Kidney (tissue), 14 donors: Measurements from ENCODE around the gene PDIA5. TPM values are rescaled to one million over a fixed set of nuclear protein-coding genes. Genes with fewer than 3 reads are reported as not detected.

Experiments
- DNase-seq, 5 donors: peaks; one replicate each; pipeline ENCODE4 v3.0.0-alpha.2; 2013 to 2020
- FAIRE-seq: peaks from 2 replicates; lab custom pipeline; 2012; peaks lifted over from hg19 to GRCh38; lab: Jason Lieb, UNC
- H3K27ac ChIP-seq, 2 donors: one replicate each; pipeline ENCODE4 v1.7.0; 2013; ENCODE audit warnings: low read depth in 2 of 2, low read length in 2 of 2, inconsistent platforms in 1 of 2
- H3K27me3 ChIP-seq: one replicate; pipeline ENCODE4 v1.7.1; 2013; ENCODE audit warnings: low read length, inconsistent platforms; ENCODE audit not compliant: control insufficient read depth, insufficient read depth
- H3K36me3 ChIP-seq, 3 donors: one replicate each; pipeline versions ENCODE4 v1.7.0 to v1.7.1; 2013; ENCODE audit warnings: low read length in 3 of 3, control low read depth in 1 of 3, inconsistent platforms in 1 of 3; ENCODE audit not compliant: insufficient read depth in 3 of 3, control insufficient read depth in 2 of 3
- H3K4me1 ChIP-seq, 3 donors: one replicate each; pipeline versions ENCODE4 v1.7.0 to v1.7.1; 2013; ENCODE audit warnings: low read length in 3 of 3, inconsistent platforms in 1 of 3, low read depth in 1 of 3; ENCODE audit not compliant: control insufficient read depth in 2 of 3, insufficient read depth in 2 of 3
- H3K4me3 ChIP-seq, 3 donors: one replicate each; pipeline versions ENCODE4 v1.7.0 to v1.8.1; 2013; ENCODE audit warnings: low read length in 3 of 3, control low read depth in 1 of 3, inconsistent platforms in 1 of 3
- H3K9ac ChIP-seq, 3 donors: one replicate each; pipeline versions ENCODE4 v1.7.0 to v1.7.1; 2013; ENCODE audit warnings: low read length in 3 of 3, control low read depth in 1 of 3, inconsistent platforms in 1 of 3
- H3K9me3 ChIP-seq, 3 donors: one replicate each; pipeline versions ENCODE4 v1.7.0 to v1.7.1; 2013; ENCODE audit warnings: low read length in 3 of 3, control low read depth in 1 of 3, inconsistent platforms in 1 of 3; ENCODE audit not compliant: control insufficient read depth in 2 of 3, insufficient read depth in 1 of 3
- CTCF ChIP-seq: IDR thresholded peaks from 3 replicates; pipeline ENCODE4 v1.5.1; 2012; ENCODE audit warnings: mild to moderate bottlenecking, moderate library complexity, borderline replicate concordance; ENCODE audit not compliant: insufficient read depth; ENCODE audit errors: extremely low read depth
- intact Hi-C: fragments of 100-400 bp; cut with DNase I; formaldehyde crosslinking; loops from one replicate; pipeline ENCODE4 v1.11.1; 2022
- polyA plus RNA-seq: library from polyadenylated mRNA; stranded (reverse); fragments of 350-450 nt; fragmentation: Illumina TruSeq; extraction: RNeasy Lipid Tissue Mini Kit (QIAGEN cat#74804); gene quantifications from one replicate; pipeline ENCODE4 v1.2.3, GENCODE V29; 2014; ENCODE audit warnings: low read depth, low replicate concordance; ENCODE audit not compliant: insufficient read depth
- total RNA-seq: library from RNA; stranded (reverse); fragmentation: NEBNext Ultra II Directional; extraction: Animal tissue kit (Norgen Biotek cat#: 25700); gene quantifications from one replicate; pipeline ENCODE4 v1.2.1, GENCODE V29; 2021
- donor health status: control.
- donor health status: control.
- donor health status: control.
- donor health status: control.
- donor health status: control.
- donor health status: DM: yes; HTN: yes; CAD: no.
- donor health status: Normal renal cell carcinoma (clear cell type).

The PDIA5 gene
- total and polyA plus RNA-seq, 2 donors from 2014 or later, result 19.9 to 27.9 TPM

DNA sequence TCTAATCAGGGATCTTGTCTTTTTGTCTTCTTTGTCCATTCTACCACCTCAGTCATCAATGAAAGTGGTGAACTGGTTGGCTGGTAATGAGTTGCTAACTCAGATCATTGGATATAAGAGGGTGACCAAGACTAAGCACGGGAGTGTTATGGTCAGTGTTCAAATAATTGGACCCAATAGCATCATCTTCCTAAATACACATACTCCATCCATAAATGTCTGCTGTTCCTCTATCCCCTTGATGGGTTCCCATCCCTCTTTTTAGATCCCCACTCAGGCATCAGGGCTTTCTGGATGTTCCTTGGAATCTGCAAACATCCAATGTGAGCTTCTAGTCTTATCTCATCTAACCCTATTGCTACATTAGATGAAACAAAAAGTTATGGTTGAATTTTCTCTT lies 42.8 kb upstream of the PDIA5 start:
- no peak for FAIRE-seq
- TF ChIP-seq CTCF, result no peak
- DNase-seq, result no peak

DNA sequence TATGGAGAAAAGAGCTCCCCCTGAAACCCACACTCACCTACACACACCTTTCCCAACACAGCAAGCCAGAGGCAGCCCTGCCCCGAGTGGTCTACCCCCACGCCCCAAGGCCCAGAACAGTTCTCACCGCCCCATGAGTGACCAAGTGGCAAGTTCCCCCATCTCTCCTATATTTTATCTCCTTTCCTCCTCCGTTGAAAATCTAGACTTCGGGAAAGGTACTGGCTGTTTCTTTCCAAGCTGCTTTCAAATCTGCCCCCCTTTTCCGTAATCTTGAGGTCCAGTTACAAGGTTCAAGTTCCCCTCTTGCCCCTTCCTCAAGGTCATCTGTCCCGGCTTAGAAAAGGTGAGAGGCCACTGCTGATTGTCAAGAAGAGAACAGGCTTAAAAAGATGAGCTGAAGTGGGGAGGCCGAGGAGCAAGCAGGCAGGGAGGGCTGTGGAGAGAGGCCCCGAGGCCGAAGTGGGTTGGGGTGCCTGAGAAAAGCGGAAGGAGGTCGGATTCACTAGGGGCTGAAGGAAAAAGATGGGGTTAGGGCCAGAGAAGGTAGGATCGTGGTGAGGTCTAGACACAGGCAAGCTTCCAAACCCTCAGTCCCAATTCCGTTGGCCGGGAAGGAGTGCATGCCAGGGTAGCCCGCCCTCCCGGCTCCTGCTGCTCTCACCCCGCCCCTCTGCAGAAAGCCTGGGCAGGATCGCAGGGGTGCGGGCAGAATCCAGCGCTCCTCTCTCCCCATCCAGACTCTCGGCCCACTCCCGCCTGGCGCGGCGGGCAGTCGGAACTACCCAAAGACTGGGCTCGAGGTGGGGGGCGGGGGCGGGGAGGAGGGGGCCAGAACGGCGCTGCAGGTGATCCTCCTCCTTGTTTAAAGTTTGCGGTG lies 40.9 kb upstream of the PDIA5 start:
- Histone ChIP-seq H3K4me3 (peak overlapping the region in 2 of 3 donors; percentile 17 to 30), H3K9ac (no peak overlapping the region), H3K4me1 (peaks cover 0 to 16% (median 6%) of the 10 kb centered on the region in 3 donors), H3K27me3 (no peaks in the 10 kb centered on the region), H3K9me3 (no peaks in the 10 kb centered on the region), H3K36me3 (no peaks in the 10 kb centered on the region), H3K27ac (no peak overlapping the region)
- DNase-seq (peak; percentile 70 to 83 (median 76)), FAIRE-seq (no peak)
- no peak for TF ChIP-seq CTCF
- intact Hi-C loops, result loop anchor here (5.0 kb wide), 1 partner anchor 84 kb away; no protein-coding TSS in a partner anchor

More for the DNA sequence above, 42.8 kb upstream of the PDIA5 start:
- Histone ChIP-seq H3K36me3 (no peaks in the 10 kb centered on the region), H3K27ac (no peak overlapping the region), H3K9ac (no peak overlapping the region), H3K4me3 (no peak overlapping the region), H3K4me1 (peaks cover 0 to 14% (median 6%) of the 10 kb centered on the region in 3 donors), H3K27me3 (no peaks in the 10 kb centered on the region), H3K9me3 (no peaks in the 10 kb centered on the region)
- intact Hi-C loops, result no loop called here

DNA sequence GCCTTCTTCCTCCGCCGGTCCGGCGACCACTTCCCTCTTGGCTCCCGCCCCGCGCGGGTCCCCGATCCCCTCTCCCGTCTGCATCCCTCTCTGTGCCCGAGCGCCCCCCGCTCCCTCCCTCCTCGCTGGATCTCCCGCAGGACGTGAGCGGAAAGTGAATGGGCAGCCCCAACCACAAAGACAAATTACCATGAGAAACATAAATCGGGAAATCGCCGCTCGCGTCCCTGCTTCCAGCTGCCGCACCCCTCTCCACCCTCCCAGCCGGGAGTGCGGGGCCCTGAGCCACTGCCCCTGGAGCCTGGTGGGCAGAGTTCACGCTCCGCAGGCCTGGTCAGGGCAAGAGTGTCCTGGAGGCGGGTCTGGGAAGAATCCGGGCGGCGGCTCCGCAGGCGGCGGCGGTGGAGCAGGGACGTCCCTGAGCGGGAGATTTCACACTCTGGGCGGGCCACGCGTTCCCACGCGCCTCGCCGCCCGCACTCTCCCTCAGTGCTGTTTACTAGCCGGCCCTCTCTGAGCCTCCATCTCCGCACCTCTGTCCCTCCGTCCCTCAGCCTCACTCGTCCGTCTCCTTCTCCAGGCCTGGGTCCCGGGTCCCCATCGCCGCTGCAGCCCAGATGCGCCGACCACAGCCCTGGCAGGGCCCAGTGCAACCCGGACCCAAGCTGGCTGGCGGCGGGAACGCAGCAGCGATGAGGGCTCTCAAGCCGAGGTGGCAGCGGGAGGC lies 40.1 kb upstream of the PDIA5 start:
- H3K36me3 ChIP-seq, result no peaks in the 10 kb centered on the region
- H3K27ac ChIP-seq, result no peak overlapping the region
- no peak for TF ChIP-seq CTCF
- H3K27me3 ChIP-seq, result no peaks in the 10 kb centered on the region
- H3K4me3 ChIP-seq, result peak overlapping the region; percentile 18 to 73 (median 34)
- FAIRE-seq (no peak), DNase-seq (peak in 4 of 5 donors; percentile 28 to 81 (median 56))
- H3K9ac ChIP-seq, result no peak overlapping the region
- peaks cover 0 to 16% (median 6%) of the 10 kb centered on the region in 3 donors for H3K4me1 ChIP-seq
- intact Hi-C loops, result loop anchor here (5.0 kb wide), 1 partner anchor 84 kb away; no protein-coding TSS in a partner anchor
- H3K9me3 ChIP-seq, result no peaks in the 10 kb centered on the region
